Lower leg skin (tissue), 3 donors: ENCODE measurements around the gene MPIG6B.

ENCODE experiments used
- CTCF ChIP-seq, 3 donors: fragments of 450-650 bp; IDR thresholded peaks; one replicate each; pipeline ENCODE4 v1.5.1; 2016; ENCODE audit warnings: antibody characterized with exemption in 3 of 3, mild to moderate bottlenecking in 3 of 3, moderate library complexity in 2 of 3
- POLR2A ChIP-seq, 2 donors: fragments of 450-650 bp; IDR thresholded peaks; one replicate each; pipeline ENCODE4 v1.6.1; 2016 to 2017; ENCODE audit warnings: antibody characterized with exemption in 2 of 2, mild to moderate bottlenecking in 1 of 2, moderate library complexity in 1 of 2

GRCh38 chr6:31765910-31766794 lies 43.0 kb downstream of the MPIG6B start:
- no peak for TF ChIP-seq CTCF (IDR thresholded peaks at IDR 0.05)
- no peak for TF ChIP-seq POLR2A (IDR thresholded peaks at IDR 0.05)
